HG03039 (cell line): ENCODE measurements around the gene PRKAB2.
"Not testable (repeated sequence)": the region's sequence is repeated elsewhere in the genome, so short reads cannot be mapped to it uniquely, and the experiment has no call there.

Source experiments
- ATAC-seq: cut with Tn5 transposase; IDR thresholded peaks from one replicate; pipeline ENCODE4 v1.9.1; 2021; ENCODE audit warnings: mild to moderate bottlenecking, moderate library complexity; ENCODE audit not compliant: unreplicated experiment

The PRKAB2 gene

DNA sequence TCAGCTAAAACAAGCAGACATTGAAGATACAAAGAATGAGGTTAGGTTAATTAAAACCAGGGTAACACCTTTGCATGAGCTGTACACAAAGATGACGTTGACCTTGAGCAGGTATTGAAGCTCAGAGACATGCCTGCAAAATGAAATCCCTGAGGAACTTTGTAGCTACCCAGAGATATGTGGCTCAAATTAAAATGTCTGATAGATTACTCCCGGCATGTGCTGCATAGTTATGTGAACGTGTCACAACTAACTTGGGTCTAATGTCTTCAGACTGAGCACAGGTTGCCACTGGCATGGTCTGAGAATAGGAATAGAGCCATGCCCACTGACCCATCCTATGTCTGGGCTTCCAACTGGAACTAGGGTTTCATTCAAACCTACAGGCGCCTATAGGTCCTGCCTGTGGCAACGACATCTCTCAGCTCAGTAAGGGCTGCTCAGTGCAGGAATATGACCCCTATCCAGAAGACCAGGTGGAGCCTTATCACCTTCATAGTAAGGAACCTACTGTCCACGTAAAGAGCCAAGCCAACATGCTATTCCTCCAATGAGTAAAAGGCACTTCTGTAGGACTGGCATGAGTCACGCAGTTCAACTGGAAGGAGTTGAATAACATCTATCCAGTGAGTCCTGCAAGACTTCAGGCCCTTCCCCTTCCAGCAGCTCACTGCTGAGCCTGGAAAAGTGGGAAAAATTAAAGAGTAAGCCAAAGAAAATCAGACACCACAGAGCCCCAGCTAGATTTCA is 60.7 kb downstream of the PRKAB2 start:
- ATAC-seq, result no peak

DNA sequence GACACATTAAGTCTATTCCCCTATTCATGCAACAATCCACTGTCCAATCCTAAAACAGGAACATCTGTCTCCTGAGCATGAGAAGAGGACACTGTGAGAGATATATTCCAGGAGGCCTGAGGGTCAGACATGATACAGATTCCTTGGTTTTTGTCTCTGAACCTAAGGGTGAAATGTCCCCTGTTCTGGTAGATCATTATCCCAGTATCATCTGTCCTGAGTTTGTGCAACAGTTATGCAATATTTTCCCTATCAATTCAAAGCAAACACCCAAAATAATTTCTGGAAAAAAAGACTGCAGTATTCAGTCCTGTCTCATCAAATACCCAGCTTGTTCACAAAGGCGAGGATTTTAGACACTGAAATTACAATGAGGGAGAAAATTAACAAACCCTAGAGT is 61.4 kb downstream of the PRKAB2 start:
- no peak for ATAC-seq

GRCh38 chr1:147110434-147110833 is 61.8 kb downstream of the PRKAB2 start:
- ATAC-seq, result no peak

GRCh38 chr1:147109762-147110161 is 62.5 kb downstream of the PRKAB2 start:
- ATAC-seq, result no peak

GRCh38 chr1:147109041-147109440 is 63.2 kb downstream of the PRKAB2 start:
- ATAC-seq, result no peak

DNA sequence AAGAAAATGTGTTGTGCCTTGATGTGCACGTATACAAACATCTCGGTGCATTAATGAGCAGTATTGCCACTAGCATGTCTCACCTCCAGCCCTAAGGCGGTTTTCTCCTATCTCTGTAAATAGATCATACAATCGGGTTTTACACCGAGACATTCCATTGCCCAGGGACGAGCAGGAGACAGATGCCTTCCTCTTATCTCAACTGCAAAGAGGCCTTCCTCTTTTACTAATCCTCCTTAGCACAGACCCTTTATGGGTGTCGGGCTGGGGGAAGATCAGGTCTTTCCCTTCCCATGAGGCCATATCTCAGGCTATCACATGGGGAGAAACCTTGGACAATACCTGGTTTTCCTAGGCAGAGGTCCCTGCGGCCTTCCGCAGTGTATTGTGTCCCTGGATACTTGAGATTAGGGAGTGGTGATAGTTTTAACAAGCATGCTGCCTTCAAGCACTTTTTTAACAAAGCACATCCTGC is 65.8 kb downstream of the PRKAB2 start:
- ATAC-seq, result not testable (repeated sequence)

DNA sequence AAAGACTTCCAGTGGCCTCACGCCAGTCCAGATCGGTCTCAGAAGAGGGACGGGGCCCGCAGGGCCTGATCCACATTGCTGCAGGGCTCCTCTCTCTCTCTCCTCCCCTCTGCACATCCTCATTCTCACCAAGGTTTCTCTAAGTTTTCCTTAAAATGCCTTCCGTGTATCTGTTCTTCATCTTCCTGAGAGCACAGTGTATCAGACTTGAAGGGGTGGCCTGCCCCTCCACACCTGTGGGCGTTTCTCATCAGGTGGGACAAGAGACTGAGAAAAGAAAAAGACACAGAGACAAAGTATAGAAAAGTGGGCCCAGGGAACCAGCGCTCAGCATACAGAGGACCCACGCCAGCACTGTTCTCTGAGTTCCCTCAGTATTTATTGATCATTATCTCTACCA is 66.4 kb downstream of the PRKAB2 start:
- ATAC-seq, result no peak
